ENCODE measurements around the gene KANSL1.

KANSL1 gene

DNA sequence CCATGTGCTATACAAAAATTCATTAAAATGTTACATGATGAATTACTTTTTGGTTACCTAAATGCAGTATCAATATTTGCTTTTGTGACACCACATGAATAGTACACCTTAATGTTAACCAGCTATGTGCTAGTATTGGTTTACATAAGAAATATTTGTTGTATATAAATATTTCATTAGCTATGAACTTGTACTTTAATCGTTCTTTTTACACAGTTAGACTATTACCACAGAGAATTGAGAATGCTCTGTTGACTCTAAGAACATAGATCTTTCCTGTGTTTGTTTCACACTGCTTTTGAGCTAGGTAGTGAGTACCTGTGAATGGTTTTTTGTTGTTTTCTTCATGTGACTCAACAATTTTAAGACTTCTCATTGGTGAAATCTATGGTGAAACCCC is 93.4 kb downstream of the KANSL1 start:
- TF ChIP-seq, protein P1, sequence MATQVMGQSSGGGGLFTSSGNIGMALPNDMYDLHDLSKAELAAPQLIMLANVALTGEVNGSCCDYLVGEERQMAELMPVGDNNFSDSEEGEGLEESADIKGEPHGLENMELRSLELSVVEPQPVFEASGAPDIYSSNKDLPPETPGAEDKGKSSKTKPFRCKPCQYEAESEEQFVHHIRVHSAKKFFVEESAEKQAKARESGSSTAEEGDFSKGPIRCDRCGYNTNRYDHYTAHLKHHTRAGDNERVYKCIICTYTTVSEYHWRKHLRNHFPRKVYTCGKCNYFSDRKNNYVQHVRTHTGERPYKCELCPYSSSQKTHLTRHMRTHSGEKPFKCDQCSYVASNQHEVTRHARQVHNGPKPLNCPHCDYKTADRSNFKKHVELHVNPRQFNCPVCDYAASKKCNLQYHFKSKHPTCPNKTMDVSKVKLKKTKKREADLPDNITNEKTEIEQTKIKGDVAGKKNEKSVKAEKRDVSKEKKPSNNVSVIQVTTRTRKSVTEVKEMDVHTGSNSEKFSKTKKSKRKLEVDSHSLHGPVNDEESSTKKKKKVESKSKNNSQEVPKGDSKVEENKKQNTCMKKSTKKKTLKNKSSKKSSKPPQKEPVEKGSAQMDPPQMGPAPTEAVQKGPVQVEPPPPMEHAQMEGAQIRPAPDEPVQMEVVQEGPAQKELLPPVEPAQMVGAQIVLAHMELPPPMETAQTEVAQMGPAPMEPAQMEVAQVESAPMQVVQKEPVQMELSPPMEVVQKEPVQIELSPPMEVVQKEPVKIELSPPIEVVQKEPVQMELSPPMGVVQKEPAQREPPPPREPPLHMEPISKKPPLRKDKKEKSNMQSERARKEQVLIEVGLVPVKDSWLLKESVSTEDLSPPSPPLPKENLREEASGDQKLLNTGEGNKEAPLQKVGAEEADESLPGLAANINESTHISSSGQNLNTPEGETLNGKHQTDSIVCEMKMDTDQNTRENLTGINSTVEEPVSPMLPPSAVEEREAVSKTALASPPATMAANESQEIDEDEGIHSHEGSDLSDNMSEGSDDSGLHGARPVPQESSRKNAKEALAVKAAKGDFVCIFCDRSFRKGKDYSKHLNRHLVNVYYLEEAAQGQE (IDR thresholded peaks at IDR 0.05; ENCODE audit: low read depth): no peak
- no peak for TF ChIP-seq ZBTB7A (IDR thresholded peaks at IDR 0.05; ENCODE audit: low read depth)
- no peak for TF ChIP-seq TAF1 (IDR thresholded peaks at IDR 0.05; ENCODE audit: low read depth)
- TF ChIP-seq TEAD4 (IDR thresholded peaks at IDR 0.05): no peak
- TF ChIP-seq CREB1 (IDR thresholded peaks at IDR 0.05; ENCODE audit: low read depth): no peak
- TF ChIP-seq RAD21 (IDR thresholded peaks at IDR 0.05; ENCODE audit: low read depth): no peak
- no peak for TF ChIP-seq FOXM1 (IDR thresholded peaks at IDR 0.05; ENCODE audit: borderline replicate concordance, low read depth)
- TF ChIP-seq, protein P2, sequence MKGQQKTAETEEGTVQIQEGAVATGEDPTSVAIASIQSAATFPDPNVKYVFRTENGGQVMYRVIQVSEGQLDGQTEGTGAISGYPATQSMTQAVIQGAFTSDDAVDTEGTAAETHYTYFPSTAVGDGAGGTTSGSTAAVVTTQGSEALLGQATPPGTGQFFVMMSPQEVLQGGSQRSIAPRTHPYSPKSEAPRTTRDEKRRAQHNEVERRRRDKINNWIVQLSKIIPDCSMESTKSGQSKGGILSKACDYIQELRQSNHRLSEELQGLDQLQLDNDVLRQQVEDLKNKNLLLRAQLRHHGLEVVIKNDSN (IDR thresholded peaks at IDR 0.05): no peak

DNA sequence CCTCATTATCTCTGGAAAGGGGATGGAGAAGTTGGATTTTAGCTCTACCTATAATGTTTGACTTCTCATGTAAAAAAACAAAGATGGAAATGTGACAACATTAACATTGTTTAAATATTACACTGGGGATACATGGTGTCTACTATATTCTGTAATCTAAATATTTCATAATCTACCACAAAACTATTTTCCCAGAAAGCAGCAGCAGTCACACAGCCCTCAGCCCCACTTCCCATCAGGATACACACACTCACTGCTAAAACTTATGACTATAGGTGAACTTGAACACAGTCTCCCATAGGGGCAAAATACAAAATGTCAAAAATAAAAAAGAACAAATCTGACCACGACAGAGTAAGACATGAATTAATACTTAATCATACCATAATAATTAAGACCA is 95.7 kb downstream of the KANSL1 start:
- TF ChIP-seq CREB1 (IDR thresholded peaks at IDR 0.05; ENCODE audit: low read depth) (no peak), TEAD4 (IDR thresholded peaks at IDR 0.05) (no peak), TCF12 (IDR thresholded peaks at IDR 0.05; ENCODE audit: low read depth) (no peak)

DNA sequence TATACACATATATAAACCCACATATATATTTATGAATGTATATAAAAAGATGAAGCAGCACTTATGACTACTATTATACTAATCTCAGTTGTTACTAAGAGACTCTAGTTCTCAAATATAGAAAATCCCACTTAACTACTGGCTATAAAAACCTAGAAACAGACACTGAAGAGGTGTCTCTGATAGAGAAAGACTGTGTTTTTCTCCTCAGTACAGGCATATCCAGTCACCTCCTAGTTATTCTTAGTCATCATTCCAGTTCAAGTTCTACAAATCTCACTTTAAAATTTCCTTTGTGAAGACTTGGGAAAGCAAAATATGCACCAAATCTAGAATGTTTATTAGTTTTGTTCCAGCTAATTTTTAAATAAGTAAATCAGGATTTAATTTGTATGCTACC is 100.2 kb downstream of the KANSL1 start:
- TF ChIP-seq EGR1 (IDR thresholded peaks at IDR 0.05) (no peak), TCF12 (IDR thresholded peaks at IDR 0.05; ENCODE audit: low read depth) (no peak), FOXM1 (IDR thresholded peaks at IDR 0.05; ENCODE audit: borderline replicate concordance, low read depth) (no peak), EP300 (IDR thresholded peaks at IDR 0.05; ENCODE audit: borderline replicate concordance) (no peak), TEAD4 (IDR thresholded peaks at IDR 0.05) (no peak), TAF1 (IDR thresholded peaks at IDR 0.05; ENCODE audit: low read depth) (no peak), YY1 (IDR thresholded peaks at IDR 0.05; ENCODE audit: low read depth) (no peak), RAD21 (IDR thresholded peaks at IDR 0.05; ENCODE audit: low read depth) (no peak)
- TF ChIP-seq, protein P2 (IDR thresholded peaks at IDR 0.05): no peak
- TF ChIP-seq, protein P3, sequence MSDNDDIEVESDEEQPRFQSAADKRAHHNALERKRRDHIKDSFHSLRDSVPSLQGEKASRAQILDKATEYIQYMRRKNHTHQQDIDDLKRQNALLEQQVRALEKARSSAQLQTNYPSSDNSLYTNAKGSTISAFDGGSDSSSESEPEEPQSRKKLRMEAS (IDR thresholded peaks at IDR 0.05): no peak

DNA sequence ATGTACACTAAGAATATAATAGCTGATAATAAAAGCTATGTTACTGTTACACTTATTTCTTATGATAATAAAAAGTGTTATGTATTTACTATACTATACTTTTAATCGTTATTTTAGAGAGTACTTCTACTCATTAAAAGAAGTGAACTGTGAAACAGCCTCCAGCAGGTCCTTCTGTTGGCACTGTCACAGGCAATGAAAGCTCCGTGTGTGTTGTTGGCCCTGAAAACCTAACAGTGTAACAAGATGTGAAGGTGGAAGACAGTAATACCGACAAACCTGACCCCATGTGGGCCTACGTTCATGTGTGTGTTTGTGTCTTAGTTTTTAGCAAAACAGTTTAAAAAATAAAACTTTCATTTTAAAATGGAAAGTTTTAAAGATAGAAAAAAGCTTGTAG is 102.4 kb downstream of the KANSL1 start:
- TF ChIP-seq NFIC (IDR thresholded peaks at IDR 0.05) (no peak), FOXM1 (IDR thresholded peaks at IDR 0.05; ENCODE audit: borderline replicate concordance, low read depth) (no peak), ZBTB7A (IDR thresholded peaks at IDR 0.05; ENCODE audit: low read depth) (no peak), RAD21 (IDR thresholded peaks at IDR 0.05; ENCODE audit: low read depth) (no peak), CEBPB (IDR thresholded peaks at IDR 0.05) (no peak), TCF12 (IDR thresholded peaks at IDR 0.05; ENCODE audit: low read depth) (no peak)
- TF ChIP-seq, protein P2 (IDR thresholded peaks at IDR 0.05): no peak

DNA sequence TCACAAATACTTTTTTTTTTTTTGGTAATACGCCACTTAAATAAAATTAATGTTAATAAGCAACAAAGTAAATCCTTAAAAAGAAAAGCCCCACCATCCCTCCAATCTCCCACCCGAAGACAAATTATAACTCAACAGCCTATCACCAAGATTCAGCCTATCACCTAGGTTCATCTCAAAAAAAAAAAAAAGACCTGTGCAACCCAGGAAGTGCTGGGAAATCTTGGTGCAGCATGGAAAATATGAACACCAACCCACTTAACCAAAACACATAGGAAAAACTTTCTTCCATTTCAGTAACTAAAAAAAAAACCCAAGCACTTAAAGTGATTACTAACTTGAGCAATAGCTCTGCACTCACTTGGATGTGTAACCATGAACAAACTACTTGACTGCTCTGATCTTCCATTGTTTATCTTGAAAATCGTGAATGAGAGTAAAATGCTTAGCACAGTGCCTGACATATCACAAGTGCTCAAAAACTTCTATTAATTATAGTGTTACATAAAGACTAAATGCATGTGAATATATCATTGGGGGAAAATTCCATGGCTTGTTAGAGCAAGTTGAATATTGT is 103.8 kb downstream of the KANSL1 start:
- TF ChIP-seq FOXM1 (IDR thresholded peaks at IDR 0.05; ENCODE audit: borderline replicate concordance, low read depth) (no peak), YY1 (IDR thresholded peaks at IDR 0.05; ENCODE audit: low read depth) (no peak), CREB1 (IDR thresholded peaks at IDR 0.05; ENCODE audit: low read depth) (no peak), TCF12 (IDR thresholded peaks at IDR 0.05; ENCODE audit: low read depth) (no peak)
- TF ChIP-seq, protein P3 (IDR thresholded peaks at IDR 0.05): no peak

DNA sequence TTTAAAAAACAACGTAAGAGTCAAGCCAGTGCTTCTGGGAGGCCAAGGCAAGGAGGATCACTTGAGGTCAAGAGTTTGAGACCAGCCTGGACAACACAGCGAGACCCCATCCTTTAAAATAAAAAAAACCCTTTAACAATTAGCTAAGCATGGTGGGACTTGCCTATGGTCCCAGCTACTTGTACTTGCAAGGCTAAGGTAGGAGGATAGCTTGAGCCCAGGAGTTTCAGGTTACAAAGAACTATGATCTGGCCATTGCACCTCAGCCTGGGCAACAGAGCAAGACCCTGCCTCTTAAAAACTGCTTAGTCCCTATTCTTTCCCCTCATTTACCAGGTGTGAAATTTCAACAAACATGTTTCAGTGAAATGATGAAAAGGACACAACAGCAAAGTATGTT is 104.6 kb downstream of the KANSL1 start:
- TF ChIP-seq YY1 (IDR thresholded peaks at IDR 0.05; ENCODE audit: low read depth): no peak
- TF ChIP-seq, protein P1 (IDR thresholded peaks at IDR 0.05; ENCODE audit: low read depth): no peak
- TF ChIP-seq NFIC (IDR thresholded peaks at IDR 0.05): no peak
- TF ChIP-seq, protein P2 (IDR thresholded peaks at IDR 0.05): no peak
- no peak for TF ChIP-seq FOXM1 (IDR thresholded peaks at IDR 0.05; ENCODE audit: borderline replicate concordance, low read depth)
- no peak for TF ChIP-seq CEBPB (IDR thresholded peaks at IDR 0.05)
- TF ChIP-seq TAF1 (IDR thresholded peaks at IDR 0.05; ENCODE audit: low read depth): no peak
- no peak for TF ChIP-seq TEAD4 (IDR thresholded peaks at IDR 0.05)
- TF ChIP-seq, protein P3 (IDR thresholded peaks at IDR 0.05): no peak
- TF ChIP-seq EGR1 (IDR thresholded peaks at IDR 0.05): no peak
- TF ChIP-seq TCF12 (IDR thresholded peaks at IDR 0.05; ENCODE audit: low read depth): no peak
- TF ChIP-seq EP300 (IDR thresholded peaks at IDR 0.05; ENCODE audit: borderline replicate concordance): no peak
